ENCODE data around the gene AP4E1. TPM values are rescaled to one million over a fixed set of nuclear protein-coding genes. Genes with fewer than 3 reads are reported as not detected.

The AP4E1 gene
- total RNA-seq, 2 donors from 2014 or later: 6.1 to 9.2 TPM

DNA sequence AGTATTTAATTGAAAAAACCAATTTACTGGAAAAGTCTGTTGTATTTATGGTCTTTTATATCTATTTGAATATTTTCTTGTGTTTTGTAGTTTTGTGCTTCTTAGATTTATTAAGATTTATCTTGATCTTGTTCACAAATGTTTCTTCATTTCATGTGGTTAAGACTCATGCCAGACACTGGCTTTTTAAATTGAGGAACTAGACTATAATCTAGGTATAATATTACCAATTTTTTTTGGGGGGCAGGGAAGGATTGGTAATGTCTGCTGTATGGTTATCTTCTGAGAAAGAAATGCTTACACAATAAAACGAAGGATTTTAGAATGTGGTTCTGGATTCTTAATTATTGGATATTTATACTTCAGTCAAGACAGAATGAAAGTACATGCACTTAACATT, 24.9 kb downstream of the AP4E1 start:
- no peak for DNase-seq (ENCODE audit: low spot score)
- TF ChIP-seq CTCF (IDR thresholded peaks at IDR 0.05) (no peak), POLR2A (IDR thresholded peaks at IDR 0.05) (no peak), POLR2AphosphoS5 (IDR thresholded peaks at IDR 0.05) (no peak)
- H3K27me3 ChIP-seq (replicated peaks; ENCODE audit: insufficient read depth): no peaks in the 10 kb centered on the region
- intact Hi-C loops (cut with DNase I): no loop called here
- H3K27ac ChIP-seq: no peak overlapping the region
- H3K4me3 ChIP-seq: no peak overlapping the region
- H3K4me1 ChIP-seq (replicated peaks): no peaks in the 10 kb centered on the region
- WGBS: 83% methylated on average over 1 of the region's 1 CpG
- H3K36me3 ChIP-seq: no peaks in the 10 kb centered on the region
- no peaks in the 10 kb centered on the region for H3K9me3 ChIP-seq

- H3K4me1 ChIP-seq (replicated peaks): no peaks in the 10 kb centered on the region
- DNase-seq (ENCODE audit: low spot score): no peak
- TF ChIP-seq POLR2AphosphoS5 (IDR thresholded peaks at IDR 0.05) (no peak), POLR2A (IDR thresholded peaks at IDR 0.05) (no peak), CTCF (IDR thresholded peaks at IDR 0.05) (no peak)
- no peak overlapping the region for H3K27ac ChIP-seq
- H3K36me3 ChIP-seq: no peaks in the 10 kb centered on the region
- 90% methylated on average over 4 of the region's 4 CpGs for WGBS
- intact Hi-C loops (cut with DNase I): no loop called here
- no peaks in the 10 kb centered on the region for H3K27me3 ChIP-seq (replicated peaks; ENCODE audit: insufficient read depth)
- no peaks in the 10 kb centered on the region for H3K9me3 ChIP-seq
- no peak overlapping the region for H3K4me3 ChIP-seq
Measured at GRCh38 chr15:50938525-50938924, 30.0 kb downstream of the AP4E1 start.

GRCh38 chr15:50939911-50940310, 31.4 kb downstream of the AP4E1 start:
- DNase-seq (ENCODE audit: low spot score): no peak
- intact Hi-C loops (cut with DNase I): no loop called here
- Histone ChIP-seq H3K27ac (no peak overlapping the region), H3K36me3 (peaks cover 0 to 2% of the 10 kb centered on the region in 2 donors), H3K4me3 (no peak overlapping the region), H3K27me3 (replicated peaks; ENCODE audit: insufficient read depth) (no peaks in the 10 kb centered on the region), H3K4me1 (replicated peaks) (no peaks in the 10 kb centered on the region), H3K9me3 (no peaks in the 10 kb centered on the region)
- WGBS: 24% methylated on average over 2 of the region's 2 CpGs
- TF ChIP-seq CTCF (IDR thresholded peaks at IDR 0.05): no peak
- no peak for TF ChIP-seq POLR2AphosphoS5 (IDR thresholded peaks at IDR 0.05)

- Histone ChIP-seq H3K27me3 (replicated peaks; ENCODE audit: insufficient read depth) (no peaks in the 10 kb centered on the region), H3K36me3 (peaks cover 0 to 2% of the 10 kb centered on the region in 2 donors), H3K4me3 (no peak overlapping the region), H3K4me1 (replicated peaks) (no peaks in the 10 kb centered on the region), H3K27ac (no peak overlapping the region), H3K9me3 (no peaks in the 10 kb centered on the region)
- TF ChIP-seq CTCF (IDR thresholded peaks at IDR 0.05) (no peak), POLR2AphosphoS5 (IDR thresholded peaks at IDR 0.05) (no peak), POLR2A (IDR thresholded peaks at IDR 0.05) (no peak)
- no peak for DNase-seq (ENCODE audit: low spot score)
- WGBS: 73% methylated on average over 2 of the region's 2 CpGs
- intact Hi-C loops (cut with DNase I): no loop called here
Measured at GRCh38 chr15:50940506-50940905, 32.0 kb downstream of the AP4E1 start.

DNA sequence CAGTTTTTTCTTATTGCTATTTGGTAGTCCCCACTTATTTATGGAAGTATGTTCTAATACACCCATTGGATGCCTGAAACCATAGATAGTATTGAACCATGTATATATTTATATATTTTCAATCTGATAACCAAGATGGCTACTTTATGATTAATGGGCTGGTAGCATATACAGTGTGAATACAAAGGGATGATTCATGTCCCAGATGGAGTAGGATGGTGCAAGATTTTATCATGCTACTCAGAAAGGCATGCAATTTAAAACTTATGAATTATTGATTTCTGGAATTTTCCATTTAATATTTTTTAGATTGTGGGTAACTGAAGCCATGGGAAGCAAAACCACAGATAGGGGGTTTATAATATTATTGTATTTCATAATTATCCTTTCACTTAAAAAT, 35.2 kb downstream of the AP4E1 start:
- TF ChIP-seq POLR2AphosphoS5 (IDR thresholded peaks at IDR 0.05) (no peak), POLR2A (IDR thresholded peaks at IDR 0.05) (no peak), CTCF (IDR thresholded peaks at IDR 0.05) (no peak)
- intact Hi-C loops (cut with DNase I): no loop called here

More for the DNA sequence above, 35.2 kb downstream of the AP4E1 start:
- peaks cover 0 to 2% of the 10 kb centered on the region in 2 donors for H3K36me3 ChIP-seq
- H3K4me3 ChIP-seq: no peak overlapping the region
- no peaks in the 10 kb centered on the region for H3K9me3 ChIP-seq
- H3K27me3 ChIP-seq (replicated peaks; ENCODE audit: insufficient read depth): no peaks in the 10 kb centered on the region
- no peaks in the 10 kb centered on the region for H3K4me1 ChIP-seq (replicated peaks)
- no peak overlapping the region for H3K27ac ChIP-seq
- DNase-seq (ENCODE audit: low spot score): no peak
